ENCODE measurements around the gene NOTUM.

NOTUM gene

GRCh38 chr17:81961087-81961511 lies at the start of gene NOTUM:
Gene NOTUM (minus strand): TSS chr17:81961187. CDS start chr17:81960909, 278 bp downstream.
- DNase-seq (ENCODE audit: low read depth, low spot score): no peak

GRCh38 chr17:82009413-82009812 lies 48.4 kb upstream of the NOTUM start:
- no peak for DNase-seq (ENCODE audit: low read depth, low spot score)

GRCh38 chr17:82008941-82009405 lies 48.0 kb upstream of the NOTUM start:
- DNase-seq (ENCODE audit: low read depth, low spot score): no peak

GRCh38 chr17:82008258-82008940 lies 47.4 kb upstream of the NOTUM start:
- no peak for DNase-seq (ENCODE audit: low read depth, low spot score)

- DNase-seq (ENCODE audit: low read depth, low spot score): no peak
Observed at GRCh38 chr17:82007495-82008257, 46.7 kb upstream of the NOTUM start.

GRCh38 chr17:82007228-82007494 lies 46.2 kb upstream of the NOTUM start:
- DNase-seq (ENCODE audit: low read depth, low spot score): no peak

GRCh38 chr17:82006468-82007227 lies 45.7 kb upstream of the NOTUM start:
- DNase-seq (ENCODE audit: low read depth, low spot score): no peak

- DNase-seq (ENCODE audit: low read depth, low spot score): no peak
Observed at GRCh38 chr17:82005701-82006348, 44.8 kb upstream of the NOTUM start.

GRCh38 chr17:82004517-82005455 lies 43.8 kb upstream of the NOTUM start:
- DNase-seq (ENCODE audit: low read depth, low spot score): no peak

- DNase-seq (ENCODE audit: low read depth, low spot score): no peak
Observed at GRCh38 chr17:82003411-82004381, 42.7 kb upstream of the NOTUM start.

GRCh38 chr17:82001571-82002056 lies 40.6 kb upstream of the NOTUM start:
- DNase-seq (ENCODE audit: low read depth, low spot score): no peak

GRCh38 chr17:82000803-82001570 lies 40.0 kb upstream of the NOTUM start:
- DNase-seq (ENCODE audit: low read depth, low spot score): no peak

GRCh38 chr17:81999976-82000802 lies 39.2 kb upstream of the NOTUM start:
- DNase-seq (ENCODE audit: low read depth, low spot score): no peak

- no peak for DNase-seq (ENCODE audit: low read depth, low spot score)
Observed at GRCh38 chr17:81999587-81999975, 38.6 kb upstream of the NOTUM start.

- DNase-seq (ENCODE audit: low read depth, low spot score): no peak
Observed at GRCh38 chr17:81998691-81999438, 37.9 kb upstream of the NOTUM start.

GRCh38 chr17:81998212-81998611 lies 37.2 kb upstream of the NOTUM start:
- no peak for DNase-seq (ENCODE audit: low read depth, low spot score)

- DNase-seq (ENCODE audit: low read depth, low spot score): no peak
Observed at GRCh38 chr17:81996757-81997441, 35.9 kb upstream of the NOTUM start.

Measured in iPS DF 19.7 (cell line).